ENCODE measurements around the gene IL6ST. TPM values are rescaled to one million over a fixed set of nuclear protein-coding genes. Genes with fewer than 3 reads are reported as not detected.
A peak's percentile ranks its signal among the peaks of the same experiment; 100 is the strongest.

IL6ST gene
- polyA plus RNA-seq, 1 experiment: 448 TPM

GRCh38 chr5:55986931-55987330 lies 7.8 kb downstream of the IL6ST start:
- CTCF ChIA-PET: no interaction called here
- no peak for DNase-seq (ENCODE audit: low read depth, low spot score)

DNA sequence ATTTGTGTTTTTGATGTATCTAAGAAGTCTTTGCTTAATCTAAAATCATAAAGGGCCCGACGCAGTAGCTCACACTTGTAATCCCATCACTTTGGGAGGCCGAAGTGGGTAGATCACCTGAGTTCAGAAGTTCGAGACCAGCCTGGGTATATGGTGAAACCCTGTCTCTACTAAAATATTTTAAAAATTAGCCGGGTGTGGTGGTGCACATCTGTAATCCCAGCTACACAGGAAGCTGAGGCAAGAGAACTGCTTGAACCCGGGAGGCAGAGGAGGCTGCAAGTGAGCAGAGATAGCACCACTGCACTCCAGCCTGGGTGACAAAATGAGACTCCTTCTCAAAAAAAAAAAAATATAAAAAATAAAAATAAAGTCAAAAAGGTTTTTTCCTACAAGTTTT lies 9.6 kb downstream of the IL6ST start:
- DNase-seq (ENCODE audit: low read depth, low spot score): no peak
- POLR2A ChIA-PET: no interaction called here
- Histone ChIP-seq H3K4me3 (ENCODE audit: low read depth, low read length) (no peak overlapping the region), H3K9me3 (ENCODE audit: control insufficient read depth, insufficient read depth, low read length) (no peaks in the 10 kb centered on the region), H3K27me3 (ENCODE audit: control insufficient read depth, insufficient read depth, low read length) (no peaks in the 10 kb centered on the region), H3K27ac (ENCODE audit: low read depth, low read length) (no peak overlapping the region)
- CTCF ChIA-PET: interaction anchor here (0.7 kb wide), 1 partner anchor 49 kb away, joined by 7 read pairs; no protein-coding TSS in a partner anchor
- no peak for TF ChIP-seq CTCF (IDR thresholded peaks at IDR 0.05; ENCODE audit: low read depth, low read length)

More at GRCh38 chr5:55986931-55987330, 7.8 kb downstream of the IL6ST start:
- Histone ChIP-seq H3K27me3 (ENCODE audit: control insufficient read depth, insufficient read depth, low read length) (no peaks in the 10 kb centered on the region), H3K27ac (ENCODE audit: low read depth, low read length) (no peak overlapping the region), H3K4me3 (ENCODE audit: low read depth, low read length) (no peak overlapping the region), H3K9me3 (ENCODE audit: control insufficient read depth, insufficient read depth, low read length) (no peaks in the 10 kb centered on the region)
- POLR2A ChIA-PET: no interaction called here
- TF ChIP-seq CTCF (IDR thresholded peaks at IDR 0.05; ENCODE audit: low read depth, low read length): no peak

GRCh38 chr5:55983986-55984385 lies 10.8 kb downstream of the IL6ST start:
- H3K27ac ChIP-seq (ENCODE audit: low read depth, low read length): no peak overlapping the region
- H3K9me3 ChIP-seq (ENCODE audit: control insufficient read depth, insufficient read depth, low read length): no peaks in the 10 kb centered on the region
- no peak overlapping the region for H3K4me3 ChIP-seq (ENCODE audit: low read depth, low read length)
- no peaks in the 10 kb centered on the region for H3K27me3 ChIP-seq (ENCODE audit: control insufficient read depth, insufficient read depth, low read length)
- no peak for TF ChIP-seq CTCF (IDR thresholded peaks at IDR 0.05; ENCODE audit: low read depth, low read length)
- ChIA-PET CTCF (interaction anchor here (1.8 kb wide), 1 partner anchor 217 kb away, joined by 7 read pairs; no protein-coding TSS in a partner anchor), POLR2A (no interaction called here)
- DNase-seq (ENCODE audit: low read depth, low spot score): no peak

DNA sequence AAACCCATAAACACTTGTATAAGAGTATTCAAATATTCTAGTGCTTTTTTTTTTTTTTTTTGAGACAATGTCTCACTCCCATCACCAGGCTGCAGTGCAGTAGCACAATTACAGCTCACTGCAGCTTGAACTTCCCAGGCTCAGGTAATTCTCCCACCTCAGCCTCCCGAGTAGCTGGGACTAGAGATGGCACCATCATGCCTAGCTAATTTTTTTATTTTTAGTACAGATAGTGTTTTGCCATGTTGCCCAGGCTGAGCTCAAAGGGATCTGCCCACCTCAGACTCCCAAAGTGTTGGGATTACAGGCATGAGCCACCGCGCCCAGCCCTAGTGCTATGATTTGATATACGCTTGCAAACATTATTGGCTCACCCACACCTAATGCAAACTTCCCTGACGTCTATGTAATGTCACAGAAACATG lies 11.8 kb downstream of the IL6ST start:
- ChIA-PET POLR2A (interaction anchor here (0.6 to 0.7 kb wide), 3 partner anchors 49 to 363 kb away, joined by 3 to 4 read pairs (median 4); no protein-coding TSS in a partner anchor), CTCF (interaction anchor here (1.1 to 1.8 kb wide), 3 partner anchors 37 to 218 kb away, joined by 4 to 7 read pairs (median 5); no protein-coding TSS in a partner anchor)
- DNase-seq (ENCODE audit: low read depth, low spot score): no peak
- TF ChIP-seq CTCF (IDR thresholded peaks at IDR 0.05; ENCODE audit: low read depth, low read length): peak; percentile 24
- Histone ChIP-seq H3K27ac (ENCODE audit: low read depth, low read length) (no peak overlapping the region), H3K4me3 (ENCODE audit: low read depth, low read length) (no peak overlapping the region), H3K27me3 (ENCODE audit: control insufficient read depth, insufficient read depth, low read length) (no peaks in the 10 kb centered on the region), H3K9me3 (ENCODE audit: control insufficient read depth, insufficient read depth, low read length) (no peaks in the 10 kb centered on the region)

DNA sequence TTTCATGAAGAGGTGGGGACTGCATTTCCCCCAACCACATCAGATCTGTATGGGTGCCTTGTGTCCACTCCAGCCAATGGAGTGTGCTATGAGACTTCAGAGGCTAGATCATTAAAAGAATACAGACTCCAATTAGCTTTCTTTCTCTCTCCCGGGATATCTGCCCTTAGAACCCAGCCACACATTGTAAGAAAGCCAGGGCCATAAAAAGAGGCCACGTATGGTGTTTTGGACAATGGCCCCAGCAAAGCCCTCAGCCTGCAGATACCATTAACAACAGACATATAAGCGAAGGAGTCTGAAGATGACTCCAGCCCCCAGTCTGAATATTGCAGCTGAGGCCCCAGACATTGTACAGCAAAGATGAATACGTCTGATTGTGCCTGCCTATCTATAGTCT lies 21.5 kb downstream of the IL6ST start:
- Histone ChIP-seq H3K27ac (ENCODE audit: low read depth, low read length) (no peak overlapping the region), H3K9me3 (ENCODE audit: control insufficient read depth, insufficient read depth, low read length) (no peaks in the 10 kb centered on the region), H3K27me3 (ENCODE audit: control insufficient read depth, insufficient read depth, low read length) (no peaks in the 10 kb centered on the region), H3K4me3 (ENCODE audit: low read depth, low read length) (no peak overlapping the region)
- no peak for TF ChIP-seq CTCF (IDR thresholded peaks at IDR 0.05; ENCODE audit: low read depth, low read length)
- no peak for DNase-seq (ENCODE audit: low read depth, low spot score)
- ChIA-PET POLR2A (no interaction called here), CTCF (interaction anchor here (0.6 kb wide), 1 partner anchor 170 kb away, joined by 3 read pairs; no protein-coding TSS in a partner anchor)
